ENCODE results near the gene PPEF1. TPM values are rescaled to one million over a fixed set of nuclear protein-coding genes. Genes with fewer than 3 reads are reported as not detected.

Gene PPEF1
- total RNA-seq, 1 donor from 2014 or later: not detected

GRCh38 chrX:18861511-18861910 lies 154.1 kb downstream of the PPEF1 start:
- Histone ChIP-seq H3K36me3 (no peaks in the 10 kb centered on the region), H3K27ac (no peak overlapping the region), H3K9me3 (no peaks in the 10 kb centered on the region), H3K27me3 (no peaks in the 10 kb centered on the region), H3K4me3 (no peak overlapping the region), H3K4me1 (no peaks in the 10 kb centered on the region)
- no peak for DNase-seq (ENCODE audit: low spot score in 2 of 2)
- no peak for TF ChIP-seq CTCF (IDR thresholded peaks at IDR 0.05)
- intact Hi-C loops (cut with DNase I): no loop called here

- no peak for TF ChIP-seq CTCF (IDR thresholded peaks at IDR 0.05)
- intact Hi-C loops (cut with DNase I): no loop called here
- no peaks in the 10 kb centered on the region for H3K4me1 ChIP-seq
- no peak for DNase-seq (ENCODE audit: low spot score in 2 of 2)
- no peaks in the 10 kb centered on the region for H3K27me3 ChIP-seq
- H3K9me3 ChIP-seq: no peaks in the 10 kb centered on the region
- no peaks in the 10 kb centered on the region for H3K36me3 ChIP-seq
- no peak overlapping the region for H3K4me3 ChIP-seq
- no peak overlapping the region for H3K27ac ChIP-seq
Measured at GRCh38 chrX:18864390-18864920, 157.0 kb downstream of the PPEF1 start.

- peak overlapping the region; percentile 91 for H3K27ac ChIP-seq
Measured at GRCh38 chrX:18871161-18871890, 163.9 kb downstream of the PPEF1 start.

DNA sequence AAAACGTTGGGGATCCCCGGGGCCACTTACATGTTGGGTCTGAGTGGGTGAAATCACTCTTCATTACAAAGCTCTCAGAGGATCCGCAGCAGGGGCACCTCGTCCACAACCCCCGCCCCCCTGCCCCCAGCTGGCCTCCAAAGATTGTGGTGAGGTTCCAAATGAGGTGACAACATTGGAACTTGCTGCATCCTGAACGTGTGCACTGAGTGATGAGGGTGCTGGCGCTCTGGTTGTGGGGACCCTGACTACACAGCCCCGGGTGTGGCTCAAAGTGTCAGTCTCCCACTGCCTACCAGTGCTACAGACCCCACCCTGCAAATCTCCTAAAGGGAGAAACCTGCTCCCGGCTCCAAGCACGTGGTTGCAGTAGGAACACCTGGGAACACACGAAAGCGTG lies 164.5 kb downstream of the PPEF1 start:
- Histone ChIP-seq H3K36me3 (no peaks in the 10 kb centered on the region), H3K4me3 (no peak overlapping the region), H3K27me3 (no peaks in the 10 kb centered on the region), H3K9me3 (no peaks in the 10 kb centered on the region), H3K27ac (peak overlapping the region; percentile 91), H3K4me1 (peaks cover 7 to 20% of the 10 kb centered on the region in 2 donors)
- no peak for TF ChIP-seq CTCF (IDR thresholded peaks at IDR 0.05)
- DNase-seq (ENCODE audit: low spot score in 2 of 2): peak in 1 of 2 donors; percentile 59
- intact Hi-C loops (cut with DNase I): loop anchor here (5.0 kb wide), 1 partner anchor 40 kb away; no protein-coding TSS in a partner anchor

More at GRCh38 chrX:18871161-18871890, 163.9 kb downstream of the PPEF1 start:
- Histone ChIP-seq H3K36me3 (no peaks in the 10 kb centered on the region), H3K4me3 (no peak overlapping the region), H3K27me3 (no peaks in the 10 kb centered on the region), H3K4me1 (peaks cover 7 to 20% of the 10 kb centered on the region in 2 donors), H3K9me3 (no peaks in the 10 kb centered on the region)
- DNase-seq (ENCODE audit: low spot score in 2 of 2): peak in 1 of 2 donors; percentile 77
- no peak for TF ChIP-seq CTCF (IDR thresholded peaks at IDR 0.05)
- intact Hi-C loops (cut with DNase I): loop anchor here (5.0 kb wide), 1 partner anchor 39 kb away; no protein-coding TSS in a partner anchor

DNA sequence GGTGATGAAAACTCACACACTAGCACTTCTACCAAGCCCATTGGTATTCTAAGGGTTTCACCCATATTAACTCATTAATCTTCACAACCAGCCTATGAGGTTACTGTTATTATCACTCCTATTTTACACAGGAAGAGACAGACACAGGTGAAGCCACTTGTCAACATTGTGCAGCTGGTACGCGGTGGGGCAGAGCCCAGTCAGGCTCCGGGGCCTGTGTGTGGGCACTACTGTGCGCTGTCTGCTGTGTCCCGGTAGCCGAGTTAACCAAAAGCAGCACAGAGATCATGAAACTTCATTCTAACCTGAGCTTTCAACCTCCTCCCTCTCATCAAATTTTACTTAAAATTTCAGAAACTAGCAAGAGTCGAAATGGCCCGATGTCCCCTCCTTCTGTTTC lies 165.2 kb downstream of the PPEF1 start:
- no peaks in the 10 kb centered on the region for H3K27me3 ChIP-seq
- DNase-seq (ENCODE audit: low spot score in 2 of 2): peak in 1 of 2 donors; percentile 52
- peaks cover 7 to 20% of the 10 kb centered on the region in 2 donors for H3K4me1 ChIP-seq
- no peaks in the 10 kb centered on the region for H3K36me3 ChIP-seq
- no peak overlapping the region for H3K4me3 ChIP-seq
- intact Hi-C loops (cut with DNase I): loop anchor here (5.0 kb wide), 1 partner anchor 40 kb away; no protein-coding TSS in a partner anchor
- TF ChIP-seq CTCF (IDR thresholded peaks at IDR 0.05): no peak
- H3K9me3 ChIP-seq: no peaks in the 10 kb centered on the region
- H3K27ac ChIP-seq: peak overlapping the region; percentile 91

Data from ascending aorta (tissue), 2 donors.